Activated T-cell treated with anti-CD3 and anti-CD28 coated beads, Interleukin-2, amount 50 U/mL, for 4 hours (primary cell): ENCODE data around the gene SLC19A1. TPM values are rescaled to one million over a fixed set of nuclear protein-coding genes. Genes with fewer than 3 reads are reported as not detected.
A peak's percentile ranks its signal among the peaks of the same experiment; 100 is the strongest.

Experiments used
- ATAC-seq, 2 donors: fragments of 200-7000 bp; cut with Tn5 transposase; one replicate each; pipeline ENCODE4 v1.10.0; 2021
- DNase-seq: peaks from one replicate; pipeline ENCODE4 v3.0.0-alpha.2; 2020
- H3K27me3 Mint-ChIP-seq: one replicate; pipeline ENCODE4 v1.8.0; 2021; ENCODE audit warnings: low read depth, mixed read lengths
- H3K36me3 Mint-ChIP-seq: one replicate; pipeline ENCODE4 v1.8.0; 2022; ENCODE audit warnings: mixed read lengths; ENCODE audit not compliant: insufficient read depth
- H3K4me1 Mint-ChIP-seq: one replicate; pipeline ENCODE4 v1.8.0; 2021; ENCODE audit warnings: low read depth, mixed read lengths
- H3K4me3 Mint-ChIP-seq: one replicate; pipeline ENCODE4 v1.8.0; 2021; ENCODE audit warnings: mild to moderate bottlenecking, moderate library complexity, mixed read lengths
- H3K9me3 Mint-ChIP-seq: one replicate; pipeline ENCODE4 v1.8.0; 2021; ENCODE audit warnings: mixed read lengths
- total RNA-seq, 3 donors: library from RNA; stranded (reverse); gene quantifications; one replicate each; pipeline ENCODE4 v1.2.1, GENCODE V29; 2021

Gene SLC19A1
- total RNA-seq, 3 donors from 2014 or later, result 69.0 to 94.9 (median 77.7) TPM

GRCh38 chr21:45474323-45474950 is 67.8 kb downstream of the SLC19A1 start:
- ATAC-seq, result no peak
- Mint-ChIP-seq H3K9me3 (no peaks in the 10 kb centered on the region), H3K36me3 (no peaks in the 10 kb centered on the region), H3K27me3 (no peaks in the 10 kb centered on the region), H3K4me3 (no peak overlapping the region), H3K4me1 (peaks cover 45% of the 10 kb centered on the region)
- DNase-seq, result no peak

DNA sequence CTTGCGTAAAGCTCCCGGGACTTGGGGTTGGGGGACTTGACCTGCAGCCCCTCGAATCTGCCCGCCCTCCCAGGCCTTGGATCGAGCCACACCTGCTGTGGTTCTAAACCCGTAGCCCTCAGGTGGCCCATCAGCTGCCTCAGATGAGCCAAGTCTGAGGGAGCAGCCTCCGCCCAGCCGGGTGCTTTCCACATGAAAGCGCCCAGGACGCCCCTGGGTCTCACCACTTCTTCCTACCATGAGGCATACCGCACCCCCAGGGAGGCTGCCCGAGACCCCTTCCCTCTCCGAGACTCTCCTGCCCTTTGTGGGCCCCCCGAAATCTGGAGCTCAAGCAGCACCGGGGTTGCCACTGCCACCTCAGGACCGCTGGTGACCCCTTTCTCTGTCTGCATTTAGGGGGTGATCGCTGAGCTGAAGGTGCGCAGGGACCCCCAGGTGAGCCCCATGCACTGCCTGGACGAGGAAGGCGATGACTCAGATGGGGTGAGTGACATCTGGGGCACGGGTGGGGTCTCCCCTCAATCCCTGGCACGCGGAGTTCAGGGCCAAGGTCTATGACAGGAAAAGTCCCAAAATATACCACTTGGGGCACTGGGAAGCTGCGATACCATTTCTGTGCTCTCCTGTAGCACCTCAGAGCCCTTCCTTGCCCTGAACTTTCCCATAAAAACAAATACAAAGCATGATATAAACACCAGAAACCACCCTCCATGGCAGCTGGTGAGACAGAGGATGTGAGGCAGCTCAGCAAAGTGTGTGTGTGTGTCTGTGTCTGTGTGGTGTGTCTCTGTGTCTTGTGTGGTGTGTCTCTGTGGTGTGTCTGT is 68.5 kb downstream of the SLC19A1 start:
- H3K4me3 Mint-ChIP-seq, result no peak overlapping the region
- no peak for DNase-seq
- ATAC-seq, result no peak
- no peaks in the 10 kb centered on the region for H3K9me3 Mint-ChIP-seq
- H3K4me1 Mint-ChIP-seq, result peaks cover 38% of the 10 kb centered on the region
- no peaks in the 10 kb centered on the region for H3K36me3 Mint-ChIP-seq
- H3K27me3 Mint-ChIP-seq, result no peaks in the 10 kb centered on the region

DNA sequence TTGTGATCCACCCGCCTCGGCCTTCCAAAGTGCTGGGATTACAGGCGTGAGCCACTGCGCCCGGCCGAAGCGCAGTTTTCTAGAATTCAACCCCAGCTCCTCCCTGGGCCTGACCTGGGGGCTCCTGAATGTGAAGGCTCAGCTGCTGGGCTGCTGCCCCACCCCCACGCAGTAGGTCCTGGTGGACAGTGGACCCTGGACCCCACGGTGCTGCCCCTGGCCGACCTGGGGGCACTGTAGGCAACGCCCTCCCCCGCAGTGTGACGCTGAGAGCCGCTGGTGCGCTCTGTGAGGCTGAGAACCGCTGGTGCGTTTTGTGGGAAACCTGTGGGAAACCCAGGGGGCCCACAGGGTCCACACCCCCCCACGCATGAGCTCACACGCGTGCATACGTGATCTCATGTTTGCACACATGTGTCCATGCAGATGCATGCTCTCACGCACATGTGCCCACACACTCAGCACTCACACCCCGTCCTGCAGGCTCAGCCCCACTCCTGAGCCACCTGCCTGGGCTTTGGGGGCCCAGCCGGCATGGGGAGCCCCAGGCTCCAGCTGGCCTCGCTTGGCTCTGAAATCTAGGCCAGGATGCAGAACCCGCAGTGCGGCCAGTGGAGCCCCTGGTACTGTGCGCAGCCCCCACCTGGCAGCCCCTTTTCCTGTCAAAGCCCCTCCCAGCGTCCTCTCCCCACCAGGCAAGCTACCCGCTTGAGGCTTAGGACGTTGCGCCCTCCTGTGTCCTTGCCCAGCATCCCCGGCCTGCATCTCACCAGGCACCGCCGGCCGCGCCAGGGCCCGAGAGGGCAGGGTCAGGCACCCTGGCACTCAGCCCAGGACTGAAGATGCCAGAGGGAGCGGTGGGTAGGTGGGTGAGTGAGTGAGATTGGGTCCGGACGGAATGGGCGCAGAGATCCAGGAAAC is 69.5 kb downstream of the SLC19A1 start:
- H3K36me3 Mint-ChIP-seq, result no peaks in the 10 kb centered on the region
- ATAC-seq, result no peak
- no peaks in the 10 kb centered on the region for H3K9me3 Mint-ChIP-seq
- H3K27me3 Mint-ChIP-seq, result no peaks in the 10 kb centered on the region
- H3K4me1 Mint-ChIP-seq, result peaks cover 29% of the 10 kb centered on the region
- no peak for DNase-seq
- H3K4me3 Mint-ChIP-seq, result no peak overlapping the region

DNA sequence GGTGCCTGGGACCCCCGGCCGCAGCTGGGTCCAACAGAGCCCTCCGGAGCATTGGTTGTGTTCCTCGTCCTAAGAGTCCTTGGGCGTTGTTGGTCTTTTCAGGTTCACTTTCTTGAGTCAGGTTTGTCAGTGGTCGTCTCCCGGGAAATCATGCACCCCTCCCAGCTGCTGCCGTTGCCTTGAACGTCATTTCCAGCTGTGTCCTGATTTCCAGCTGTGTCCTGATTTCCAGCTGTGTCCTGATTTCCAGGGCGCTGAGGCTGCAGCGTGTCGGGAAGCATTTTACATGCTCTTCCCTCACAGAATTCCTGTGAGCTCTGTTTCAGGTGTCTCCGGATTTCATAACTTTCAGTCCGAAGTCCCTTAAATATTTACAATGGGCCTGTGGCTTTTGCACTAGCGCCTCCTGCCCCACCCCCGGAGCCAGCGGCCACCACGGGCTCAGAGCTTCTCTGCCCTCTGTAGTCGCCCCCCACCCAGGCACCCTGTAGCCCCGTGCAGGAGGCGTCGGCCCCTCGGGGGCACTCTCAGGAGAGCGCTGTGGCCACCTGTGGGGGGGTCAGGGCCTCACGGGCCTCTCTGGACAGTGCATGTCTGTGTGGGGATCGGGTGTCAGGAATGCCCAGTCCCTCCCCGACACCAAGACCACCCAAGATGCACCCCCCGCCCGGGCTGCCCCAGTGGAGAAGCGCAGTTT is 70.6 kb downstream of the SLC19A1 start:
- no peak for ATAC-seq
- H3K4me3 Mint-ChIP-seq, result no peak overlapping the region

GRCh38 chr21:45470773-45471524 is 71.3 kb downstream of the SLC19A1 start:
- no peaks in the 10 kb centered on the region for H3K9me3 Mint-ChIP-seq
- H3K4me3 Mint-ChIP-seq, result peak overlapping the region; percentile 3
- peak; percentile 27 for DNase-seq
- H3K27me3 Mint-ChIP-seq, result no peaks in the 10 kb centered on the region
- peaks cover 22% of the 10 kb centered on the region for H3K4me1 Mint-ChIP-seq
- no peaks in the 10 kb centered on the region for H3K36me3 Mint-ChIP-seq
- peak; percentile 86 to 89 for ATAC-seq

More for the DNA sequence above, 70.6 kb downstream of the SLC19A1 start:
- Mint-ChIP-seq H3K27me3 (no peaks in the 10 kb centered on the region), H3K4me1 (peaks cover 25% of the 10 kb centered on the region), H3K36me3 (no peaks in the 10 kb centered on the region), H3K9me3 (no peaks in the 10 kb centered on the region)
- no peak for DNase-seq

GRCh38 chr21:45470087-45470515 is 72.1 kb downstream of the SLC19A1 start:
- Mint-ChIP-seq H3K27me3 (peaks cover 3% of the 10 kb centered on the region), H3K4me3 (no peak overlapping the region), H3K36me3 (no peaks in the 10 kb centered on the region), H3K4me1 (peaks cover 23% of the 10 kb centered on the region), H3K9me3 (no peaks in the 10 kb centered on the region)
- DNase-seq (no peak), ATAC-seq (no peak)

- Mint-ChIP-seq H3K36me3 (no peaks in the 10 kb centered on the region), H3K4me1 (peaks cover 23% of the 10 kb centered on the region), H3K4me3 (no peak overlapping the region), H3K27me3 (peaks cover 8% of the 10 kb centered on the region), H3K9me3 (no peaks in the 10 kb centered on the region)
- ATAC-seq (no peak), DNase-seq (no peak)
Observed at GRCh38 chr21:45469273-45470086, 72.8 kb downstream of the SLC19A1 start.

DNA sequence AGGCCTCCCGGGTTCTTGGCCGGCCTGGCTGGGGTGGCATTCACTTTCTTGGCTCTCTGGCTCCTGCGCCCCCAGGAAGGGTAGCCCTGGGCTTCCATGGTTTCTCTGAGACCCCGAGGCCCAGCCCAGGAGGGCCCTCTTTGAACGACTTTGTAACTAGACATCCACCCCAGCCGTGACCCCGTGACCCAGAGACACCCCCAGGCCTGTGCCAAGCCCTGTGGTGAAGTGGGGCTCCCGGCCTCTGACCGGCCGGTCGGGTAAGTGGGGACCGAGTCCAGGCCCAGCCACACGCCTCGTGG is 73.3 kb downstream of the SLC19A1 start:
- ATAC-seq (no peak), DNase-seq (no peak)
- Mint-ChIP-seq H3K4me3 (no peak overlapping the region), H3K4me1 (peaks cover 20% of the 10 kb centered on the region), H3K36me3 (no peaks in the 10 kb centered on the region), H3K9me3 (no peaks in the 10 kb centered on the region), H3K27me3 (peaks cover 8% of the 10 kb centered on the region)

DNA sequence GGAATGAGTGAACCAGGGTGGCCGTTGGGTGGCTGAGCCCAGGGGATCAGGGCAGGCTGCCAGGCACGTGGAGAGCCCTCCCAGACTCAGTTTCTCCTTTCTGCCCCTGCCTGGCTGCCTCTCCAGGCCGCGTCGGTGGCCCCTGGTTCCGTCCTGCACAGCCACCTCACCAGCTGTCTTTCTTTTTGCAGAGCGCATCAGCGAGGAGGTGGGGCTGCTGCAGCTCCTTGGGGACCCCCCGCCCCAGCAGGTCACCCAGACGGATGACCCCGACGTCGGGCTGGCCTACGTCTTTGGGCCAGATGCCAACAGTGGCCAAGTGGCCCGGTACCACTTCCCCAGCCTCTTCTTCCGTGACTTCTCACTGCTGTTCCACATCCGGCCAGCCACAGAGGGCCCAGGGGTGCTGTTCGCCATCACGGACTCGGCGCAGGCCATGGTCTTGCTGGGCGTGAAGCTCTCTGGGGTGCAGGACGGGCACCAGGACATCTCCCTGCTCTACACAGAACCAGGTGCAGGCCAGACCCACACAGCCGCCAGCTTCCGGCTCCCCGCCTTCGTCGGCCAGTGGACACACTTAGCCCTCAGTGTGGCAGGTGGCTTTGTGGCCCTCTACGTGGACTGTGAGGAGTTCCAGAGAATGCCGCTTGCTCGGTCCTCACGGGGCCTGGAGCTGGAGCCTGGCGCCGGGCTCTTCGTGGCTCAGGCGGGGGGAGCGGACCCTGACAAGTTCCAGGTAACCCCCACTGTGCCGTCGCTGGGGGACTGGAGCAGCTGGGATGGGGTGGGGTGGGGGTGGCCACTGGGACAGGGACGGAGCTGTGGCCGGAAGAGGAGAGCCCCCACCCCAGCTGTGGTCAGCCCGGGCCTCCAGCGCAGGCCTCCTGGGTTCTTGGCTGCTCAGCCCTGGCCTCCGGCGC is 73.9 kb downstream of the SLC19A1 start:
- ATAC-seq (no peak), DNase-seq (no peak)
- Mint-ChIP-seq H3K4me3 (no peak overlapping the region), H3K4me1 (peaks cover 19% of the 10 kb centered on the region), H3K36me3 (no peaks in the 10 kb centered on the region), H3K9me3 (no peaks in the 10 kb centered on the region), H3K27me3 (peaks cover 12% of the 10 kb centered on the region)

- no peak overlapping the region for H3K4me3 Mint-ChIP-seq
- peaks cover 19% of the 10 kb centered on the region for H3K4me1 Mint-ChIP-seq
- no peak for ATAC-seq
- peaks cover 5% of the 10 kb centered on the region for H3K9me3 Mint-ChIP-seq
- DNase-seq, result no peak
- H3K36me3 Mint-ChIP-seq, result no peaks in the 10 kb centered on the region
- peaks cover 12% of the 10 kb centered on the region for H3K27me3 Mint-ChIP-seq
Observed at GRCh38 chr21:45467221-45467779, 74.9 kb downstream of the SLC19A1 start.

DNA sequence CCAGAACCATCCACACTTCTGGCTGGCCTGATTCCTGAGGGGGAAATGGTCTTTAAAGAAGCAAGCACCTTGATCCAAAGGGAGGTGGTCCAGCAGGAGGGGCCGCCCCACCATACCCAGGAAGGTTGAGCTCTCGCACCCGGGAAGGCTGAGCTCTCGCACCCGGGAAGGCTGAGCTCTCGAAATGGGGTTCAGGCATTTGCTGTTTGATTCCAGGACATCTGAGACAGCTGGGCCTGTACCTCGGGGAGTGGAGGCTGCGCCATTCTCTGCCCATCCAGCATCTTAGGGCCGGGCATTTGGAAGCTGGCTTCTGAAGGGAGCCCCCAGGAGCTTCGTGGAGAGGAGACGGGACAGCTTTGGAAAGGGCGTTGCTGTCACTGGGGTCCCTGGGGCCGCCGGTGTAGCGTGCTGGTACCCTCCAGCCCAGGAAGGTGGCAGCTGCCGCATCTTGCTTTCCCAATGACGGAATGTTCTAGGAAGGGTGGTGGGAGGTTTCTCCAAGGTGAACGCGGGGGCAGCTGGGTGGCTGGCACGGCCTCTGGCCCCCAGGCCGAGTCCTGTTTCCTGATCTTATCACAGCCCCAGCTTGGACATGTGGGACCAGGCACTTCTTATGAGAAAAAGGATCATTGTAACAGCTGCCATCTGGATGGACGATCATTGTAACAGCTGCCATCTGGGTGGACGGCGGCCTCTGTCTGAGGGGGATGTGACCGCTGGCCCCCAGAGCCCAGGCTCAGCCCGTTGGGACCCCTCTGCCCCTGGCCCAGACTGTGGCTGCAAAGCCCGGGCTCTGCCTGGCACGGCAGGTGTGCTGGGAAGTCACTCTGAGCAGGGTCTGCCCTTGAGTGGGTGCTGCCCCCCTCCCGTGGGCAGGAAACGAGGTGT is 75.7 kb downstream of the SLC19A1 start:
- Mint-ChIP-seq H3K4me3 (no peak overlapping the region), H3K4me1 (peaks cover 19% of the 10 kb centered on the region), H3K27me3 (peaks cover 12% of the 10 kb centered on the region), H3K9me3 (peaks cover 10% of the 10 kb centered on the region), H3K36me3 (no peaks in the 10 kb centered on the region)
- ATAC-seq (no peak), DNase-seq (no peak)
